Panc1 (cell line): ENCODE results near the gene NUP210L. TPM values are rescaled to one million over a fixed set of nuclear protein-coding genes. Genes with fewer than 3 reads are reported as not detected.

Source experiments
- ATAC-seq: fragments of 200-7000 bp; cut with Tn5 transposase; 2 replicates; pipeline ENCODE4 v1.9.1; 2020; ENCODE audit warnings: mild to moderate bottlenecking, moderate library complexity
- BruUV-seq: library from RNA; stranded (reverse); fragments of 400-500 nt; replicated peaks from 2 replicates; lab custom pipeline; 2021; lab: Mats Ljungman, UMichigan
- CTCF ChIA-PET: fragments of 300-600 bp; sonication (Branson Sonifier 250); formaldehyde crosslinking; loops from one replicate; lab custom pipeline; 2022; ENCODE audit warnings: antibody characterized with exemption; lab: Charles Lee
- POLR2A ChIA-PET: fragments of 300-600 bp; sonication (Branson Sonifier 250); formaldehyde crosslinking; loops from one replicate; lab custom pipeline; 2022; ENCODE audit warnings: antibody characterized with exemption; lab: Charles Lee
- DNase-seq: peaks from one replicate; pipeline ENCODE4 v3.0.0-alpha.2; 2010; ENCODE audit warnings: low read depth, low spot score
- H3K27ac ChIP-seq: 2 replicates; pipeline ENCODE4 v1.5.1; 2011; ENCODE audit warnings: mild to moderate bottlenecking, low read length, inconsistent platforms
- H3K27me3 ChIP-seq: fragments of 200-500 bp; sonication (Bioruptor generic); 2 replicates; pipeline ENCODE4 v1.6.0; 2014; ENCODE audit warnings: low read length, inconsistent platforms; ENCODE audit not compliant: control insufficient read depth, insufficient read depth
- H3K36me3 ChIP-seq: fragments of 200-500 bp; sonication (Bioruptor generic); 2 replicates; pipeline ENCODE4 v1.5.1; 2014; ENCODE audit warnings: inconsistent platforms, mild to moderate bottlenecking, low read length, moderate library complexity; ENCODE audit not compliant: control insufficient read depth, insufficient read depth
- H3K4me1 ChIP-seq: 2 replicates; pipeline ENCODE4 v1.5.1; 2011; ENCODE audit warnings: inconsistent platforms, mild to moderate bottlenecking, low read length, moderate library complexity; ENCODE audit not compliant: control insufficient read depth, insufficient read depth
- H3K4me3 ChIP-seq, 2 experiments: 2 replicates each; pipeline ENCODE4 v1.5.1; 2011 to 2012; ENCODE audit warnings: low read depth in 2 of 2, low read length in 2 of 2, mild to moderate bottlenecking in 2 of 2, inconsistent platforms in 1 of 2, moderate library complexity in 1 of 2
- H3K9me3 ChIP-seq: fragments of 200-500 bp; sonication (Bioruptor generic); 2 replicates; pipeline ENCODE4 v1.5.1; 2014; ENCODE audit warnings: low read depth, mild to moderate bottlenecking, inconsistent platforms, low read length, moderate library complexity; ENCODE audit not compliant: control insufficient read depth, insufficient read depth
- CTCF ChIP-seq: fragments of 450-650 bp; IDR thresholded peaks from 2 replicates; pipeline ENCODE4 v1.5.1; 2017; ENCODE audit warnings: mild to moderate bottlenecking
- POLR2AphosphoS5 ChIP-seq: IDR thresholded peaks from 2 replicates; pipeline ENCODE4 v1.6.1; 2012; ENCODE audit warnings: mild to moderate bottlenecking, low read depth, low read length, moderate library complexity
- REST ChIP-seq, 2 experiments: IDR thresholded peaks; 2 replicates each; pipeline ENCODE4 v1.6.1; 2011 to 2012; ENCODE audit warnings: low read depth in 2 of 2, control low read depth in 1 of 2, low read length in 1 of 2, mild to moderate bottlenecking in 1 of 2, moderate library complexity in 1 of 2; ENCODE audit not compliant: insufficient read depth in 1 of 2
- SIN3A ChIP-seq: IDR thresholded peaks from 2 replicates; pipeline ENCODE4 v1.6.1; 2012; ENCODE audit warnings: low read depth, mild to moderate bottlenecking, low read length, moderate library complexity, borderline replicate concordance; ENCODE audit not compliant: insufficient read depth
- TCF7L2 ChIP-seq: IDR thresholded peaks from 2 replicates; pipeline ENCODE4 v1.6.1; 2011; ENCODE audit warnings: mild to moderate bottlenecking, low read depth, low read length, inconsistent platforms
- in situ Hi-C: cut with HindIII; loops from 2 replicates; pipeline ENCODE4 v1.10.0; 2016; ENCODE audit warnings: low sequenced_read_pairs, low pct_unique_long_range_greater_than_20kb
- intact Hi-C: fragments of 100-400 bp; cut with micrococcal nuclease; formaldehyde crosslinking; loops from one replicate; pipeline ENCODE4 v1.10.0; 2022; ENCODE audit not compliant: unreplicated experiment
- total RNA-seq: library from RNA; stranded (reverse); gene quantifications from one replicate; pipeline ENCODE4 v1.2.1, GENCODE V29; 2021; ENCODE audit not compliant: unreplicated experiment

The NUP210L gene
- total RNA-seq, 1 experiment from 2014 or later = 0.05 TPM

GRCh38 chr1:153970346-153970745, 184.5 kb downstream of the NUP210L start:
- BruUV-seq = no TSS peak
- TF ChIP-seq REST (IDR thresholded peaks at IDR 0.05; ENCODE audit: insufficient read depth in 1 of 2, low read depth in 2 of 2, low read length in 1 of 2) (no peak), POLR2AphosphoS5 (no peak), SIN3A (no peak), CTCF (no peak), TCF7L2 (no peak)
- no peaks in the 10 kb centered on the region; the same call in 1 of the 2 replicates for H3K36me3 ChIP-seq
- no peaks in the 10 kb centered on the region for H3K27me3 ChIP-seq
- ATAC-seq (no peak), DNase-seq (no peak)
- no peak overlapping the region for H3K27ac ChIP-seq
- ChIA-PET CTCF (interaction anchor here (0.7 kb wide), 1 partner anchor 141 kb away, joined by 5 read pairs; no protein-coding TSS in a partner anchor), POLR2A (interaction anchor here (0.7 kb wide), 2 partner anchors 20 to 178 kb away, joined by 4 to 11 read pairs; no protein-coding TSS in a partner anchor)
- H3K9me3 ChIP-seq = no peaks in the 10 kb centered on the region
- H3K4me3 ChIP-seq = no peak overlapping the region
- intact Hi-C loops = no loop called here
- in situ Hi-C loops = no loop called here
- peaks cover 9% of the 10 kb centered on the region; the same call in 1 of the 2 replicates for H3K4me1 ChIP-seq

- in situ Hi-C loops = no loop called here
- Histone ChIP-seq H3K4me3 (no peak overlapping the region), H3K36me3 (no peaks in the 10 kb centered on the region; the same call in 1 of the 2 replicates), H3K4me1 (peaks cover 9% of the 10 kb centered on the region; the same call in 1 of the 2 replicates), H3K9me3 (no peaks in the 10 kb centered on the region), H3K27ac (no peak overlapping the region), H3K27me3 (no peaks in the 10 kb centered on the region)
- TF ChIP-seq SIN3A = no peak
- no peak for TF ChIP-seq CTCF
- no peak for TF ChIP-seq REST (IDR thresholded peaks at IDR 0.05; ENCODE audit: insufficient read depth in 1 of 2, low read depth in 2 of 2, low read length in 1 of 2)
- no peak for TF ChIP-seq POLR2AphosphoS5
- no peak for TF ChIP-seq TCF7L2
- ATAC-seq = no peak
- ChIA-PET POLR2A (no interaction called here), CTCF (no interaction called here)
- intact Hi-C loops = no loop called here
- no TSS peak for BruUV-seq
- DNase-seq = no peak
These were observed 185.9 kb downstream of the NUP210L start for GRCh38 chr1:153968972-153969371.
